Measurements from ENCODE around the gene CNTN1. TPM values are rescaled to one million over a fixed set of nuclear protein-coding genes. Genes with fewer than 3 reads are reported as not detected.

Gene CNTN1
- total and polyA plus RNA-seq, 9 of the 15 experiments (the other 6 are each of a cell fraction or from before 2014, with no cell fraction given) = 0.16 TPM; not detected in 8

DNA sequence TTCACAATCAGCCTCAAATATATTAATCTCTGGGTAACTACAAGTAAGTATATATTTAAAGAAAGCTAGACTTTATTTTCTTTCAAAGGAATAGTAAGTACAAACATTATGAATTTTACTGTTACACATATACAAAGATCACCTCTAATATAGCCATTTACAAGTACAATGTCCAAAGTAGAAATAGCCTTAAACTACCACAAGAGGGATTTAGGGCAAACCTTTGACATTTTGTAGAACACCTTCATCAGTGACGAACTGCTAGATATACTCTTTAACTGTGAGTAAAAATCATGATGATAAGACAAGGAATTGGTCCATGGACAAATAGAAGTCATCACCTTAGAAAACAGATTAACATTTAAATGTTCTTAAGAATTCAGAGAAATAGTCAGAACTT, 69.8 kb downstream of the CNTN1 start:
- in situ Hi-C loops (cut with MboI) = no loop called here
- POLR2A ChIA-PET = no interaction called here

More for the DNA sequence above, 69.8 kb downstream of the CNTN1 start:
- no peak overlapping the region for H3K9ac ChIP-seq (ENCODE audit: insufficient read depth in 1 of 2, low read depth in 2 of 2, low read length in 2 of 2)
- H3K4me1 ChIP-seq (replicated peaks in 1 of 2; ENCODE audit: control insufficient read depth in 2 of 2, insufficient read depth in 2 of 2, low read length in 2 of 2) = no peaks in the 10 kb centered on the region
- no peak overlapping the region for H3K27ac ChIP-seq (ENCODE audit: extremely low read depth, low read depth, low read length)
- no peak overlapping the region for H2AFZ ChIP-seq (ENCODE audit: low read depth, low read length)
- H3K4me3 ChIP-seq = no peak overlapping the region
- H3K27me3 ChIP-seq (ENCODE audit: control insufficient read depth in 2 of 2, insufficient read depth in 2 of 2, low read length in 2 of 2) = no peaks in the 10 kb centered on the region
- FAIRE-seq = no peak
- no peaks in the 10 kb centered on the region for H4K20me1 ChIP-seq (replicated peaks; ENCODE audit: control insufficient read depth, insufficient read depth, low read length)
- no peaks in the 10 kb centered on the region for H3K9me3 ChIP-seq (replicated peaks; ENCODE audit: control insufficient read depth, insufficient read depth, low read depth, low read length)
- no peaks in the 10 kb centered on the region for H3K79me2 ChIP-seq (ENCODE audit: control insufficient read depth, insufficient read depth, low read length)
- TF ChIP-seq, protein P1, sequence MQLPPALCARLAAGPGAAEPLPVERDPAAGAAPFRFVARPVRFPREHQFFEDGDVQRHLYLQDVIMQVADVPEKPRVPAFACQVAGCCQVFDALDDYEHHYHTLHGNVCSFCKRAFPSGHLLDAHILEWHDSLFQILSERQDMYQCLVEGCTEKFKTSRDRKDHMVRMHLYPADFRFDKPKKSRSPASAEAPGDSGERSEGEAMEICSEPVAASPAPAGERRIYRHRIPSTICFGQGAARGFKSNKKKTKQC (CRISPR knock-in tag; IDR thresholded peaks at IDR 0.05) = no peak
- TF ChIP-seq ZNF212 (CRISPR knock-in tag; IDR thresholded peaks at IDR 0.05) = no peak
- TF ChIP-seq SLC30A9 (CRISPR knock-in tag; IDR thresholded peaks at IDR 0.05) = no peak
- TF ChIP-seq, protein P2, sequence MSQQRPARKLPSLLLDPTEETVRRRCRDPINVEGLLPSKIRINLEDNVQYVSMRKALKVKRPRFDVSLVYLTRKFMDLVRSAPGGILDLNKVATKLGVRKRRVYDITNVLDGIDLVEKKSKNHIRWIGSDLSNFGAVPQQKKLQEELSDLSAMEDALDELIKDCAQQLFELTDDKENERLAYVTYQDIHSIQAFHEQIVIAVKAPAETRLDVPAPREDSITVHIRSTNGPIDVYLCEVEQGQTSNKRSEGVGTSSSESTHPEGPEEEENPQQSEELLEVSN (IDR thresholded peaks at IDR 0.05; ENCODE audit: borderline replicate concordance in 1 of 2, extremely low read depth in 1 of 2, insufficient read depth in 1 of 2, insufficient read length in 1 of 2, low read depth in 1 of 2, low read length in 1 of 2, poor library complexity in 1 of 2, severe bottlenecking in 1 of 2) = no peak
- no peak for TF ChIP-seq HNRNPK (IDR thresholded peaks at IDR 0.05; ENCODE audit: low read depth, low read length, poor library complexity, severe bottlenecking)
- TF ChIP-seq MAZ (CRISPR knock-in tag; conservative IDR thresholded peaks at IDR 0.05 in 1 of 2, IDR thresholded peaks at IDR 0.05 in 1 of 2) = no peak
- TF ChIP-seq, protein P3, sequence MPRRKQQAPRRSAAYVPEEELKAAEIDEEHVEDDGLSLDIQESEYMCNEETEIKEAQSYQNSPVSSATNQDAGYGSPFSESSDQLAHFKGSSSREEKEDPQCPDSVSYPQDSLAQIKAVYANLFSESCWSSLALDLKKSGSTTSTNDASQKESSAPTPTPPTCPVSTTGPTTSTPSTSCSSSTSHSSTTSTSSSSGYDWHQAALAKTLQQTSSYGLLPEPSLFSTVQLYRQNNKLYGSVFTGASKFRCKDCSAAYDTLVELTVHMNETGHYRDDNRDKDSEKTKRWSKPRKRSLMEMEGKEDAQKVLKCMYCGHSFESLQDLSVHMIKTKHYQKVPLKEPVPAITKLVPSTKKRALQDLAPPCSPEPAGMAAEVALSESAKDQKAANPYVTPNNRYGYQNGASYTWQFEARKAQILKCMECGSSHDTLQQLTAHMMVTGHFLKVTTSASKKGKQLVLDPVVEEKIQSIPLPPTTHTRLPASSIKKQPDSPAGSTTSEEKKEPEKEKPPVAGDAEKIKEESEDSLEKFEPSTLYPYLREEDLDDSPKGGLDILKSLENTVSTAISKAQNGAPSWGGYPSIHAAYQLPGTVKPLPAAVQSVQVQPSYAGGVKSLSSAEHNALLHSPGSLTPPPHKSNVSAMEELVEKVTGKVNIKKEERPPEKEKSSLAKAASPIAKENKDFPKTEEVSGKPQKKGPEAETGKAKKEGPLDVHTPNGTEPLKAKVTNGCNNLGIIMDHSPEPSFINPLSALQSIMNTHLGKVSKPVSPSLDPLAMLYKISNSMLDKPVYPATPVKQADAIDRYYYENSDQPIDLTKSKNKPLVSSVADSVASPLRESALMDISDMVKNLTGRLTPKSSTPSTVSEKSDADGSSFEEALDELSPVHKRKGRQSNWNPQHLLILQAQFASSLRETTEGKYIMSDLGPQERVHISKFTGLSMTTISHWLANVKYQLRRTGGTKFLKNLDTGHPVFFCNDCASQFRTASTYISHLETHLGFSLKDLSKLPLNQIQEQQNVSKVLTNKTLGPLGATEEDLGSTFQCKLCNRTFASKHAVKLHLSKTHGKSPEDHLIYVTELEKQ (CRISPR knock-in tag; IDR thresholded peaks at IDR 0.05) = no peak
- no peak for TF ChIP-seq TCF3 (CRISPR knock-in tag; IDR thresholded peaks at IDR 0.05)
- 0% methylated on average over 1 of the region's 1 CpG for WGBS (ENCODE audit: insufficient coverage, low coverage, missing lambda C conversion rate)
- ATAC-seq = no peak
- DNase-seq (ENCODE audit: extremely low read depth in 1 of 4, low spot score in 3 of 4) = no peak
- H3K4me2 ChIP-seq (ENCODE audit: insufficient read depth, low read length) = no peak overlapping the region
- H3K36me3 ChIP-seq (ENCODE audit: control insufficient read depth, insufficient read depth, low read length) = no peaks in the 10 kb centered on the region
- intact Hi-C loops (cut with micrococcal nuclease) = no loop called here
- no peaks in the 10 kb centered on the region for H3K9me1 ChIP-seq (ENCODE audit: control insufficient read depth, insufficient read depth, low read length)
- CTCF ChIA-PET (ENCODE audit: low intra/inter-chr PET ratio) = no interaction called here
- no TSS peak for BruUV-seq (replicated peaks)
